ENCODE results near the gene DDIT4.

- TF ChIP-seq POLR2AphosphoS5 (IDR thresholded peaks at IDR 0.05; ENCODE audit: low read depth) (0 out of 2 replicates have a peak, but pooled peaks have one; percentile 30), CTCF (IDR thresholded peaks at IDR 0.05; ENCODE audit: insufficient read depth, low read length) (no peak)
These were observed 36.9 kb downstream of the DDIT4 start for GRCh38 chr10:72310636-72311035.

All from HL-60 (cell line).